MM.1S (cell line): ENCODE results near the gene PMEPA1.

ENCODE experiments used
- DNase-seq: peaks from one replicate; pipeline ENCODE4 v3.0.0-alpha.2; 2015
- H2AFZ ChIP-seq: fragments of 300-600 bp; sonication (generic); 2 replicates; pipeline ENCODE4 v1.6.0; 2016; ENCODE audit warnings: antibody characterized with exemption, low read length
- H3F3A ChIP-seq: fragments of 300-600 bp; sonication (generic); 2 replicates; pipeline ENCODE4 v1.6.1; 2016; ENCODE audit warnings: mild to moderate bottlenecking, antibody characterized with exemption, low read length, moderate library complexity, mixed read lengths; ENCODE audit not compliant: insufficient read depth
- H3K27ac ChIP-seq: fragments of 300-600 bp; sonication (generic); 2 replicates; pipeline ENCODE4 v1.5.1; 2016; ENCODE audit warnings: mild to moderate bottlenecking, low read length
- H3K27me3 ChIP-seq: fragments of 300-600 bp; sonication (generic); replicated peaks from 2 replicates; pipeline ENCODE4 v1.6.0; 2016; ENCODE audit warnings: low read length; ENCODE audit not compliant: insufficient read depth
- H3K36me3 ChIP-seq: fragments of 300-600 bp; sonication (generic); replicated peaks from 2 replicates; pipeline ENCODE4 v1.6.1; 2016; ENCODE audit warnings: mild to moderate bottlenecking, low read length, mixed read lengths; ENCODE audit not compliant: insufficient read depth
- H3K4me1 ChIP-seq: fragments of 300-600 bp; sonication (generic); 2 replicates; pipeline ENCODE4 v1.6.1; 2016; ENCODE audit warnings: low read length, mixed read lengths
- H3K4me2 ChIP-seq: fragments of 300-600 bp; sonication (generic); 2 replicates; pipeline ENCODE4 v1.6.0; 2016; ENCODE audit warnings: low read depth, low read length
- H3K4me3 ChIP-seq: fragments of 300-600 bp; sonication (generic); 2 replicates; pipeline ENCODE4 v1.5.1; 2016; ENCODE audit warnings: low read length, mixed read lengths
- H3K79me2 ChIP-seq: fragments of 300-600 bp; sonication (generic); 2 replicates; pipeline ENCODE4 v1.6.1; 2016; ENCODE audit warnings: mixed run types, low read length, mixed read lengths
- H3K9ac ChIP-seq: fragments of 300-600 bp; sonication (generic); 2 replicates; pipeline ENCODE4 v1.6.1; 2016; ENCODE audit warnings: low read length, mixed read lengths
- H3K9me2 ChIP-seq: fragments of 300-600 bp; sonication (generic); replicated peaks from 2 replicates; pipeline ENCODE4 v1.6.1; 2016; ENCODE audit warnings: mild to moderate bottlenecking, low read length, mixed read lengths; ENCODE audit not compliant: insufficient read depth
- H3K9me3 ChIP-seq: fragments of 300-600 bp; sonication (generic); replicated peaks from 2 replicates; pipeline ENCODE4 v1.6.1; 2016; ENCODE audit warnings: mild to moderate bottlenecking, low read length, mixed read lengths; ENCODE audit not compliant: insufficient read depth
- H4K20me1 ChIP-seq: fragments of 300-600 bp; sonication (generic); 2 replicates; pipeline ENCODE4 v1.6.1; 2016; ENCODE audit warnings: mild to moderate bottlenecking, low read length, moderate library complexity, mixed read lengths; ENCODE audit not compliant: insufficient read depth
- EZH2 ChIP-seq: fragments of 300-600 bp; sonication (generic); optimal IDR thresholded peaks from 2 replicates; pipeline ENCODE3; 2017; ENCODE audit warnings: low read depth, mild to moderate bottlenecking, antibody characterized with exemption, low read length, mixed read lengths
- EZH2phosphoT487 ChIP-seq: fragments of 300-600 bp; sonication (generic); IDR thresholded peaks from 2 replicates; pipeline ENCODE4 v1.6.1; 2018; ENCODE audit warnings: antibody characterized with exemption, low read length
- TF ChIP-seq, protein P1 (sequence below): fragments of 300-600 bp; sonication (generic); IDR thresholded peaks from 2 replicates; pipeline ENCODE4 v1.5.1; 2016; ENCODE audit warnings: antibody characterized with exemption, low read length, mixed read lengths

The PMEPA1 gene

DNA sequence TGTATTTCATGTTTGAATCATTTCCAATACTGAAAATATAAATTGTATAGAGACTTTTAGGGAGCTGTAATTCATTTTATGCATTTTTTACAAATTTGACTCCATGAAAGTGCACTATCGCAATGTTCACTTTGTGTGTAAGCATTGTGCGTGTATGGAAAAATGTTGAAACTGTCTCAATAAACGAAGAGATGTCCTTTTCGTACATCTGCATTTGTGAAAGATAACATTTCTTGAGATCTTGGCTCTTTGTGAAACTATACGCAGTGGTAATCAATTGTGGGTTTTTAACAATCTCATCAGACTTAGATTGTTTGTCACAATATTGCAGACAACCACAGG lies 70.9 kb downstream of the PMEPA1 start:
- H3K9me2 ChIP-seq = no peaks in the 10 kb centered on the region
- H3K4me3 ChIP-seq = no peak overlapping the region
- no peaks in the 10 kb centered on the region for H3K36me3 ChIP-seq
- no peak overlapping the region for H3K27ac ChIP-seq
- peaks cover 92% of the 10 kb centered on the region for H3K27me3 ChIP-seq
- peaks cover 8% of the 10 kb centered on the region for H3K4me1 ChIP-seq
- H4K20me1 ChIP-seq = no peaks in the 10 kb centered on the region
- no peak overlapping the region for H2AFZ ChIP-seq
- TF ChIP-seq EZH2phosphoT487 (no peak), EZH2 (no peak)
- TF ChIP-seq, protein P1, sequence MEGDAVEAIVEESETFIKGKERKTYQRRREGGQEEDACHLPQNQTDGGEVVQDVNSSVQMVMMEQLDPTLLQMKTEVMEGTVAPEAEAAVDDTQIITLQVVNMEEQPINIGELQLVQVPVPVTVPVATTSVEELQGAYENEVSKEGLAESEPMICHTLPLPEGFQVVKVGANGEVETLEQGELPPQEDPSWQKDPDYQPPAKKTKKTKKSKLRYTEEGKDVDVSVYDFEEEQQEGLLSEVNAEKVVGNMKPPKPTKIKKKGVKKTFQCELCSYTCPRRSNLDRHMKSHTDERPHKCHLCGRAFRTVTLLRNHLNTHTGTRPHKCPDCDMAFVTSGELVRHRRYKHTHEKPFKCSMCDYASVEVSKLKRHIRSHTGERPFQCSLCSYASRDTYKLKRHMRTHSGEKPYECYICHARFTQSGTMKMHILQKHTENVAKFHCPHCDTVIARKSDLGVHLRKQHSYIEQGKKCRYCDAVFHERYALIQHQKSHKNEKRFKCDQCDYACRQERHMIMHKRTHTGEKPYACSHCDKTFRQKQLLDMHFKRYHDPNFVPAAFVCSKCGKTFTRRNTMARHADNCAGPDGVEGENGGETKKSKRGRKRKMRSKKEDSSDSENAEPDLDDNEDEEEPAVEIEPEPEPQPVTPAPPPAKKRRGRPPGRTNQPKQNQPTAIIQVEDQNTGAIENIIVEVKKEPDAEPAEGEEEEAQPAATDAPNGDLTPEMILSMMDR = no peak
- H3K4me2 ChIP-seq = no peak overlapping the region
- no peaks in the 10 kb centered on the region for H3K79me2 ChIP-seq
- no peak for DNase-seq
- 0 out of 2 replicates have a peak, but pooled peaks cover 3% of the 10 kb centered on the region for H3F3A ChIP-seq
- H3K9me3 ChIP-seq = 0 out of 2 replicates have a peak, but pooled peaks cover 2% of the 10 kb centered on the region
- H3K9ac ChIP-seq = no peak overlapping the region

DNA sequence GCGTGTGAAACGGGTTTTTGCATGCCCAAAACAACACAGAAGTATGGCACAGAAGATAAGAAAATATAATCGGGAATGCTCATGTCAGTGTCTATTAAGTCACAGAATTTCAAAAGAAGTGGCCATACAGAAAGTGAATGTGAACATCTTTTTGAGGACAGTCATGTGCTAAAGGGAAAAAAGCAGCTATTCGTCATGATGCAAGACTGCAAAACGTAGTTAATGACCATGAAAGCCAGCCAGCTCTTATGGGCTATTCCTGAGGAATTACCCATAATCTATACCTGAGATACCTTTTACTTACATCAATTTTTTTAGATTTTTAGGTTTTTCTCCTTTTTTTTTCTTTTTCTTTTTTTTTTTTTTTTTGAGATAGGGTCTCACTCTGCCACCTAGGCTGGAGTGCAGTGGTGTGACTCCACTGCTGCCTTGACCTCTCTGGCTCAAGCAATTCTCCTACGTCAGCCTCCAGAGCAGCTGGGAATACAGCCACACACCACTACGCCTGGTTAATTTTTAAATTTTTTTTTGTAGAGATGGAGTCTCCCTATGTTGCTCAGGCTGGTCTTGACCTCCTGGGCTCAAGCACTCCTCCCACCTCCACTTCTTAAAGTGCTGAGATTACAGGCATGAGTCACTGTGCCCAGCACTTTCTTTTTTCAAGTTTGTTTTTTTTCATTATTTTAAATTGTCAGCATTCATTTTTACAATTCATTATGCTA lies 71.5 kb downstream of the PMEPA1 start:
- Histone ChIP-seq H3K36me3 (no peaks in the 10 kb centered on the region), H3K9me2 (no peaks in the 10 kb centered on the region), H3K4me2 (no peak overlapping the region), H3K9me3 (0 out of 2 replicates have a peak, but pooled peaks cover 2% of the 10 kb centered on the region), H3K4me3 (no peak overlapping the region), H3K79me2 (no peaks in the 10 kb centered on the region), H3K27me3 (peaks cover 89% of the 10 kb centered on the region), H3K27ac (no peak overlapping the region), H3K4me1 (peaks cover 13% of the 10 kb centered on the region), H2AFZ (no peak overlapping the region), H3K9ac (no peak overlapping the region), H4K20me1 (no peaks in the 10 kb centered on the region), H3F3A (0 out of 2 replicates have a peak, but pooled peaks cover 3% of the 10 kb centered on the region)
- no peak for DNase-seq
- no peak for TF ChIP-seq EZH2
- no peak for TF ChIP-seq EZH2phosphoT487
- TF ChIP-seq, protein P1 = no peak

DNA sequence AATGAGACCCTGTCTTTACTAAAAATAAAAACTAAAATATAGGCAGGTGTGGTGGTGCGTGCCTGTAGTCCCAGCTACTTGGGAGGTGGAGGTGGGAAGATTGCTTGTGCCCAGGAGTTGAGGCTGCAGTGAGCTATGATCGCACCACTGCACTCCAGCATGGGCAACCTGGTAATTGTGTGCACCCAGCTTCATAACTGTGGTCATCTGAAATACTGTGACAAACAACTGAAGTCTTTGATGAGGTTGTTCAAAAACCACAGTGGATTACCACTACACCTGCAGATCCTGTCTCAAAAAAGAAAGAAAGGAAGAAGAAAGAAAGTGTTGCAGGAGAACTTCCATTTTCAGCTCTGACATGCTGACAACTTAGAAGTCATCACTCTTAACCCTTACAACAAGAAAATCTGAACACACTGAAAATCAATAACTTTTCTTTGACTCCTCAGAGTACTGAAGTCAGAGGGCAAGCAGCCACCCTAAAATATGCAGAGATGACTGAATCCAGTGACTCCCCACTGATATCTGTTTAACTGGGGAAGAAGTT lies 75.8 kb downstream of the PMEPA1 start:
- Histone ChIP-seq H3K36me3 (no peaks in the 10 kb centered on the region), H3K4me3 (no peak overlapping the region), H3K27ac (no peak overlapping the region), H3K4me2 (peak overlapping the region; percentile 31; the same call in 1 of the 2 replicates), H3F3A (0 out of 2 replicates have a peak, but pooled peaks cover 3% of the 10 kb centered on the region), H3K4me1 (peaks cover 14% of the 10 kb centered on the region), H3K9ac (no peak overlapping the region), H4K20me1 (no peaks in the 10 kb centered on the region), H3K79me2 (no peaks in the 10 kb centered on the region), H2AFZ (no peak overlapping the region), H3K27me3 (peaks cover 84% of the 10 kb centered on the region), H3K9me2 (no peaks in the 10 kb centered on the region), H3K9me3 (0 out of 2 replicates have a peak, but pooled peaks cover 2% of the 10 kb centered on the region)
- TF ChIP-seq, protein P1 = no peak
- peak; percentile 88 for DNase-seq
